Ishikawa (cell line): ENCODE measurements around the gene TMEM115.

ENCODE experiments used
- EP300 ChIP-seq: IDR thresholded peaks from 2 replicates; pipeline ENCODE4 v1.6.1; 2012; ENCODE audit warnings: borderline replicate concordance
- FOXM1 ChIP-seq: IDR thresholded peaks from 2 replicates; pipeline ENCODE4 v1.6.1; 2012; ENCODE audit warnings: low read depth, borderline replicate concordance
- NFIC ChIP-seq: IDR thresholded peaks from 2 replicates; pipeline ENCODE4 v1.6.1; 2012
- RAD21 ChIP-seq: IDR thresholded peaks from 2 replicates; pipeline ENCODE4 v1.6.1; 2012; ENCODE audit warnings: low read depth
- TAF1 ChIP-seq: IDR thresholded peaks from 2 replicates; pipeline ENCODE4 v1.6.1; 2012; ENCODE audit warnings: low read depth, mild to moderate bottlenecking
- YY1 ChIP-seq: IDR thresholded peaks from 2 replicates; pipeline ENCODE4 v1.6.1; 2012; ENCODE audit warnings: low read depth

DNA sequence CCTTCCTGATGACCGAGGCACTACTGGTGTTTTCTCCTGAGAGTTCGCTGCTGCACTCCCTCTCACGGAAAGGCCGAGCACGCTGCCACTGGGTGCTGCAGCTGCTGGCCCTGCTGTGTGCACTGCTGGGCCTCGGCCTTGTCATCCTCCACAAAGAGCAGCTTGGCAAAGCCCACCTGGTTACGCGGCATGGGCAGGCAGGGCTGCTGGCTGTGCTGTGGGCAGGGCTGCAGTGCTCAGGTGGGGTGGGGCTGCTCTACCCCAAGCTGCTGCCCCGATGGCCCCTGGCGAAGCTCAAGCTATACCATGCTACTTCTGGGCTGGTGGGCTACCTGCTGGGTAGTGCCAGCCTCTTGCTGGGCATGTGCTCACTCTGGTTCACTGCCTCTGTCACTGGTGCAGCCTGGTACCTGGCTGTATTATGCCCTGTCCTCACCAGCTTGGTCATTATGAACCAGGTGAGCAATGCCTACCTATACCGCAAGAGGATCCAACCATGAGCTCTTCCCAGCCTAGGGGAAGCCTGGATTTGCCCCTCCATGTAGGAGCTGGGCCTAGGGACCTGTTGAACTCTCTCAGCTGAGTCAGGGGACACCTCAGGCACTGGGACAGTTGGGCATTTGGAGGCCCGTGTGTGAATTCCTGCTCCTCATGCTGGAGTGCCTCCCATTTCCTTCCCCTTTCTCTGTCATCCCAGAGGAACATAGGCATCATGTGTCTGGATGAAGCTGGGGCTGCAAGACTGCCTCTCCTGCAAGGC is 5.9 kb downstream of the TMEM115 start:
- TF ChIP-seq EP300 (no peak), YY1 (no peak), NFIC (no peak), TAF1 (no peak), FOXM1 (no peak), RAD21 (no peak)
